Loucy (cell line): Measurements from ENCODE around the gene AWAT1.

ENCODE experiments used
- H2AFZ ChIP-seq: fragments of 200-600 bp; sonication (generic); 2 replicates; pipeline ENCODE4 v1.6.0; 2016; ENCODE audit warnings: antibody characterized with exemption, mild to moderate bottlenecking, low read length, moderate library complexity
- H3F3A ChIP-seq: fragments of 200-600 bp; 2 replicates; pipeline ENCODE4 v1.6.0; 2016; ENCODE audit warnings: antibody characterized with exemption, low read depth, mild to moderate bottlenecking
- H3K27me3 ChIP-seq: fragments of 200-600 bp; sonication (generic); 2 replicates; pipeline ENCODE4 v1.6.1; 2014; ENCODE audit warnings: low read length, mild to moderate bottlenecking; ENCODE audit not compliant: insufficient read depth, poor library complexity, severe bottlenecking
- H3K36me3 ChIP-seq: fragments of 200-600 bp; sonication (generic); 2 replicates; pipeline ENCODE4 v1.6.1; 2016; ENCODE audit warnings: low read length; ENCODE audit not compliant: insufficient read depth
- H3K4me1 ChIP-seq: fragments of 200-600 bp; sonication (generic); 2 replicates; pipeline ENCODE4 v1.5.1; 2014; ENCODE audit warnings: low read length, mild to moderate bottlenecking; ENCODE audit not compliant: insufficient read depth, poor library complexity, severe bottlenecking
- H3K4me2 ChIP-seq: fragments of 200-600 bp; sonication (generic); 2 replicates; pipeline ENCODE4 v1.6.0; 2014; ENCODE audit warnings: antibody characterized with exemption, low read length, low read depth, mild to moderate bottlenecking; ENCODE audit not compliant: poor library complexity, severe bottlenecking
- H3K4me3 ChIP-seq: fragments of 200-600 bp; sonication (generic); 2 replicates; pipeline ENCODE4 v1.5.1; 2014; ENCODE audit warnings: low read length, mild to moderate bottlenecking, mixed read lengths; ENCODE audit not compliant: poor library complexity, severe bottlenecking
- H3K79me2 ChIP-seq: fragments of 200-600 bp; sonication (generic); 2 replicates; pipeline ENCODE4 v1.6.1; 2014; ENCODE audit warnings: low read length; ENCODE audit not compliant: insufficient read depth
- H3K9ac ChIP-seq: fragments of 200-600 bp; sonication (generic); 2 replicates; pipeline ENCODE4 v1.6.0; 2014; ENCODE audit warnings: mild to moderate bottlenecking, low read depth, low read length, moderate library complexity; ENCODE audit not compliant: poor library complexity, severe bottlenecking
- H3K9me2 ChIP-seq: fragments of 200-600 bp; sonication (generic); replicated peaks from 2 replicates; pipeline ENCODE4 v1.6.1; 2016; ENCODE audit warnings: low read depth, low read length, mixed read lengths
- H3K9me3 ChIP-seq: fragments of 200-600 bp; sonication (generic); 2 replicates; pipeline ENCODE4 v1.6.1; 2014; ENCODE audit warnings: mild to moderate bottlenecking, antibody characterized with exemption, low read length, low read depth; ENCODE audit not compliant: insufficient read depth
- H4K20me1 ChIP-seq: fragments of 200-600 bp; sonication (generic); 2 replicates; pipeline ENCODE4 v1.6.0; 2014; ENCODE audit warnings: antibody characterized with exemption, low read length, mild to moderate bottlenecking; ENCODE audit not compliant: insufficient read depth, poor library complexity, severe bottlenecking
- CTCF ChIP-seq: fragments of 200-600 bp; sonication (generic); conservative IDR thresholded peaks from 2 replicates; pipeline ENCODE4 v1.5.1; 2014; ENCODE audit warnings: mild to moderate bottlenecking, antibody characterized with exemption, low read length
- EZH2phosphoT487 ChIP-seq: fragments of 200-600 bp; IDR thresholded peaks from 2 replicates; pipeline ENCODE4 v1.6.1; 2018; ENCODE audit warnings: antibody characterized with exemption, mild to moderate bottlenecking, moderate library complexity, borderline replicate concordance

The AWAT1 gene

GRCh38 chrX:70226048-70226447 is 8.4 kb upstream of the AWAT1 start:
- Histone ChIP-seq H3K36me3 (no peaks in the 10 kb centered on the region), H3F3A (no peaks in the 10 kb centered on the region), H3K4me3 (no peak overlapping the region), H3K27me3 (no peaks in the 10 kb centered on the region), H3K4me1 (no peaks in the 10 kb centered on the region), H3K79me2 (no peaks in the 10 kb centered on the region), H4K20me1 (no peaks in the 10 kb centered on the region), H3K9me2 (no peaks in the 10 kb centered on the region), H3K9me3 (no peaks in the 10 kb centered on the region), H3K9ac (no peak overlapping the region), H2AFZ (no peak overlapping the region), H3K4me2 (no peak overlapping the region)
- TF ChIP-seq CTCF (no peak), EZH2phosphoT487 (no peak)

GRCh38 chrX:70226687-70227086 is 7.8 kb upstream of the AWAT1 start:
- Histone ChIP-seq H3F3A (no peaks in the 10 kb centered on the region), H3K9me3 (no peaks in the 10 kb centered on the region), H3K4me2 (no peak overlapping the region), H3K79me2 (no peaks in the 10 kb centered on the region), H3K9me2 (no peaks in the 10 kb centered on the region), H3K9ac (no peak overlapping the region), H3K4me3 (no peak overlapping the region), H2AFZ (no peak overlapping the region), H3K36me3 (no peaks in the 10 kb centered on the region), H4K20me1 (no peaks in the 10 kb centered on the region), H3K27me3 (no peaks in the 10 kb centered on the region), H3K4me1 (no peaks in the 10 kb centered on the region)
- TF ChIP-seq CTCF, result no peak
- TF ChIP-seq EZH2phosphoT487, result no peak

GRCh38 chrX:70231666-70232065 is 2.8 kb upstream of the AWAT1 start:
- TF ChIP-seq CTCF, result no peak
- no peak for TF ChIP-seq EZH2phosphoT487
- H3K27me3 ChIP-seq, result no peaks in the 10 kb centered on the region
- no peak overlapping the region for H2AFZ ChIP-seq

More at GRCh38 chrX:70231666-70232065, 2.8 kb upstream of the AWAT1 start:
- Histone ChIP-seq H3K79me2 (no peaks in the 10 kb centered on the region), H3K4me3 (no peak overlapping the region), H3K36me3 (no peaks in the 10 kb centered on the region), H3K4me2 (no peak overlapping the region), H3F3A (no peaks in the 10 kb centered on the region), H3K9me3 (no peaks in the 10 kb centered on the region), H3K4me1 (no peaks in the 10 kb centered on the region), H3K9ac (no peak overlapping the region), H4K20me1 (no peaks in the 10 kb centered on the region), H3K9me2 (no peaks in the 10 kb centered on the region)
